ENCODE results near the gene TSPAN18.

TSPAN18 gene

GRCh38 chr11:44849424-44849823, 122.7 kb downstream of the TSPAN18 start:
- Histone ChIP-seq H3F3A (ENCODE audit: insufficient read depth, low read length) (no peaks in the 10 kb centered on the region), H3K27me3 (ENCODE audit: insufficient read depth, low read length) (no peaks in the 10 kb centered on the region; the same call in 1 of the 2 replicates), H3K9ac (ENCODE audit: low read length) (no peak overlapping the region), H3K4me1 (ENCODE audit: insufficient read depth, low read length, severe bottlenecking) (no peaks in the 10 kb centered on the region), H3K9me3 (ENCODE audit: low read length) (no peaks in the 10 kb centered on the region), H2AFZ (ENCODE audit: low read length) (no peak overlapping the region), H3K4me3 (ENCODE audit: low read depth, low read length, poor library complexity, severe bottlenecking) (no peak overlapping the region), H3K9me2 (ENCODE audit: low read depth, low read length) (no peaks in the 10 kb centered on the region), H3K36me3 (ENCODE audit: insufficient read depth, low read length) (no peaks in the 10 kb centered on the region), H4K20me1 (ENCODE audit: insufficient read depth, low read length) (no peaks in the 10 kb centered on the region), H3K79me2 (ENCODE audit: insufficient read depth, low read length) (no peaks in the 10 kb centered on the region), H3K27ac (ENCODE audit: low read depth, low read length, poor library complexity, severe bottlenecking) (no peak overlapping the region), H3K4me2 (ENCODE audit: low read length) (no peak overlapping the region)
- no peak for TF ChIP-seq CTCF (IDR thresholded peaks at IDR 0.05; ENCODE audit: low read length)
- TF ChIP-seq EZH2 (IDR thresholded peaks at IDR 0.05; ENCODE audit: borderline replicate concordance, low read length) = no peak

- Histone ChIP-seq H3K9me2 (ENCODE audit: low read depth, low read length) (no peaks in the 10 kb centered on the region), H3F3A (ENCODE audit: insufficient read depth, low read length) (no peaks in the 10 kb centered on the region), H3K27ac (ENCODE audit: low read depth, low read length, poor library complexity, severe bottlenecking) (no peak overlapping the region), H3K9me3 (ENCODE audit: low read length) (no peaks in the 10 kb centered on the region), H3K4me1 (ENCODE audit: insufficient read depth, low read length, severe bottlenecking) (no peaks in the 10 kb centered on the region), H3K9ac (ENCODE audit: low read length) (no peak overlapping the region), H3K36me3 (ENCODE audit: insufficient read depth, low read length) (no peaks in the 10 kb centered on the region), H3K79me2 (ENCODE audit: insufficient read depth, low read length) (no peaks in the 10 kb centered on the region), H3K27me3 (ENCODE audit: insufficient read depth, low read length) (no peaks in the 10 kb centered on the region; the same call in 1 of the 2 replicates), H3K4me2 (ENCODE audit: low read length) (no peak overlapping the region), H2AFZ (ENCODE audit: low read length) (no peak overlapping the region), H3K4me3 (ENCODE audit: low read depth, low read length, poor library complexity, severe bottlenecking) (no peak overlapping the region), H4K20me1 (ENCODE audit: insufficient read depth, low read length) (no peaks in the 10 kb centered on the region)
- TF ChIP-seq EZH2 (IDR thresholded peaks at IDR 0.05; ENCODE audit: borderline replicate concordance, low read length) = no peak
- no peak for TF ChIP-seq CTCF (IDR thresholded peaks at IDR 0.05; ENCODE audit: low read length)
Observed at GRCh38 chr11:44849922-44850321, 123.2 kb downstream of the TSPAN18 start.

- Histone ChIP-seq H3K27me3 (ENCODE audit: insufficient read depth, low read length) (no peaks in the 10 kb centered on the region; the same call in 1 of the 2 replicates), H3K4me1 (ENCODE audit: insufficient read depth, low read length, severe bottlenecking) (no peaks in the 10 kb centered on the region), H3K27ac (ENCODE audit: low read depth, low read length, poor library complexity, severe bottlenecking) (no peak overlapping the region), H3F3A (ENCODE audit: insufficient read depth, low read length) (no peaks in the 10 kb centered on the region), H3K4me2 (ENCODE audit: low read length) (no peak overlapping the region), H3K4me3 (ENCODE audit: low read depth, low read length, poor library complexity, severe bottlenecking) (no peak overlapping the region), H3K36me3 (ENCODE audit: insufficient read depth, low read length) (no peaks in the 10 kb centered on the region), H3K9ac (ENCODE audit: low read length) (no peak overlapping the region), H3K79me2 (ENCODE audit: insufficient read depth, low read length) (no peaks in the 10 kb centered on the region), H3K9me3 (ENCODE audit: low read length) (no peaks in the 10 kb centered on the region), H2AFZ (ENCODE audit: low read length) (no peak overlapping the region), H3K9me2 (ENCODE audit: low read depth, low read length) (no peaks in the 10 kb centered on the region), H4K20me1 (ENCODE audit: insufficient read depth, low read length) (no peaks in the 10 kb centered on the region)
- no peak for TF ChIP-seq EZH2 (IDR thresholded peaks at IDR 0.05; ENCODE audit: borderline replicate concordance, low read length)
- no peak for TF ChIP-seq CTCF (IDR thresholded peaks at IDR 0.05; ENCODE audit: low read length)
Observed at GRCh38 chr11:44851496-44851895, 124.7 kb downstream of the TSPAN18 start.

All from OCI-LY1 (cell line).